GM10266 (cell line): ENCODE data around the gene RWDD4.
A peak's percentile ranks its signal among the peaks of the same experiment; 100 is the strongest.

ENCODE experiments used
- DNase-seq: peaks from one replicate; pipeline ENCODE4 v3.0.0; 2012; ENCODE audit errors: extremely low spot score
- CTCF ChIP-seq: IDR thresholded peaks from 2 replicates; pipeline ENCODE4 v1.5.1; 2012; ENCODE audit warnings: mild to moderate bottlenecking, low read depth; ENCODE audit not compliant: control insufficient read depth, insufficient read depth; ENCODE audit errors: missing control alignments

The RWDD4 gene

GRCh38 chr4:183601381-183601780 is 57.6 kb downstream of the RWDD4 start:
- no peak for DNase-seq
- TF ChIP-seq CTCF, result no peak

GRCh38 chr4:183600189-183600685 is 58.7 kb downstream of the RWDD4 start:
- DNase-seq, result no peak
- TF ChIP-seq CTCF, result peak; percentile 17

GRCh38 chr4:183599690-183600089 is 59.3 kb downstream of the RWDD4 start:
- no peak for TF ChIP-seq CTCF

GRCh38 chr4:183599284-183599683 is 59.7 kb downstream of the RWDD4 start:
- DNase-seq, result no peak
- TF ChIP-seq CTCF, result no peak

More at GRCh38 chr4:183599690-183600089, 59.3 kb downstream of the RWDD4 start:
- DNase-seq, result no peak

GRCh38 chr4:183596067-183596757 is 62.8 kb downstream of the RWDD4 start:
- no peak for DNase-seq
- no peak for TF ChIP-seq CTCF

- DNase-seq, result no peak
- no peak for TF ChIP-seq CTCF
Observed at GRCh38 chr4:183594823-183595222, 64.2 kb downstream of the RWDD4 start.

- no peak for DNase-seq
Observed at GRCh38 chr4:183591301-183591700, 67.7 kb downstream of the RWDD4 start.

More at GRCh38 chr4:183591301-183591700, 67.7 kb downstream of the RWDD4 start:
- no peak for TF ChIP-seq CTCF
